ENCODE results near the gene ADGRB2.
A peak's percentile ranks its signal among the peaks of the same experiment; 100 is the strongest.

The ADGRB2 gene

DNA sequence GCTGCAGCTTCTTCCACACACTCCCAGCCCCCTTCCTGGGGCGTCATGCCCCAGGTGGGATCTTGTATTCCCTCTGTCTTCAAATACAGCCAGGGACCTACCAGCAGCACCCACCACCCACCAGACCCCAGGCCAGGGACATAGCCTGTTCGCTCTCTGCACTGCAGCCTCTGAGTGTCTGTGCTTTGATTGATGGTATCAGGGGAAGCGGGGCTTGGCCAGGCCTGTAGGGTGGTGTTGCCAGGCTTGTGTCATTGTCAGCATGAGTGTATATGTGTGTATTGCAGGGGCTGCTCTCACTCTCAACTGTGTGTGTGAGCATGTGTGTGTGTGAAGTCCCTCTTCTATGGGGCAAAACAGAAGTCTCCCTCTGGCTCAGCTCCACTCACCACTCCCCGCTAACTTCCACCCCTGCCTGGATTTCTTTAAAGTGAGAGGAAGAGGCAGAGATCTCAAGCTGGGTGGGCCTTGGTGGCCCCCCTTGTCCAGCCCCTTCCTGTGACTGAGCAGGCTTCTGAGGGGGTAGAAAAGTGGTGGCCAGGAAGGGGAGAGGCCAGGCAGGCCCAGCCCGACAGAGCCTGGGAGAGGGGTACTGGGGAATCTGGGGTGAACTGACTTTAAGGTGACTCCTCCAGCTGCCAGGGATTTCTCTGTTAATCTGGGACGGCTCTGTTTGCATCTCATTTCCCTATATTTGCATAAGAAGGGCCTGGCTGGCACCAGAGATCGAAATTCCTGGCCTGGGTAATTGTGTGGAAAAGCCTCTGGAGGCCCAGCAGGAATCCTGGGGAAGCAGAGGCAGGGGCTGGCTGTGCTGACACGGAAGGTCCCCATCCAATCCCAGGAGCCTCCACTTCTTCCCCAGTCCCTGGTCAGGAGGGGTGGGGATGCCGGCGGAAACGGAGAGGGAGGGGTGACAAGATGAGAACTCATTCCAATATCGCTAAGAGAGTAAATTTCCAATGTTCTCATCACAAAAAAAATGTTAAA lies 18.6 kb upstream of the ADGRB2 start:
- DNase-seq: no peak

DNA sequence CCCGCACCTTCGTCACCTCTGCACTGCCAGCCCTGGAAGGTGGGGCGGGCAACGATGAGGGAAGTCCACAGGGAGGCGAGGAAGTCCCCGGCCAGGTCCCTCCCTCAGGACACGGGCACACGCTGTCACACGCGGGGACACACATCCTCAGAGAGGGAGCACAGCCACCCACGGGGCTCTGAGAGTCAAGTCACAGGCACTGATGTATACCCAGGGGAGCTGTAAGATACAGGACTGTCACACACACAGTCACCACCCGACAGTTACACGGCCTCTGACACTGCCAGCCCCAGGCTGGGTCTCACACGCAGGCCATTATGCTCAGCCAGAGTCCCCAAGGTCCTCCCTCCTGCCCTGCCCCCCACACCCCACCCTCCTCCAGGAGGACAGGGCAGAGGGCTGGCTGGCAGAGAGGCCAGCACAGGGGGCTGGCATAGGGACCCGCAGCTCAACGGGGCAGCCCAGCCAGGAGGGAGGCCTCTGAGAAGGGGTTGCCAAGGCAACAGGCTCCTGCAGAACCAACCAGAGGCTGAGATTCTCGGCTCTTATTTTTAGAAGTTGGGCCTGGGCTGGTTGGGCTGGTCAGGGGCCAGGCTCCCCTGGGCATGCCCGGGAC lies 17.7 kb upstream of the ADGRB2 start:
- no peak for DNase-seq

DNA sequence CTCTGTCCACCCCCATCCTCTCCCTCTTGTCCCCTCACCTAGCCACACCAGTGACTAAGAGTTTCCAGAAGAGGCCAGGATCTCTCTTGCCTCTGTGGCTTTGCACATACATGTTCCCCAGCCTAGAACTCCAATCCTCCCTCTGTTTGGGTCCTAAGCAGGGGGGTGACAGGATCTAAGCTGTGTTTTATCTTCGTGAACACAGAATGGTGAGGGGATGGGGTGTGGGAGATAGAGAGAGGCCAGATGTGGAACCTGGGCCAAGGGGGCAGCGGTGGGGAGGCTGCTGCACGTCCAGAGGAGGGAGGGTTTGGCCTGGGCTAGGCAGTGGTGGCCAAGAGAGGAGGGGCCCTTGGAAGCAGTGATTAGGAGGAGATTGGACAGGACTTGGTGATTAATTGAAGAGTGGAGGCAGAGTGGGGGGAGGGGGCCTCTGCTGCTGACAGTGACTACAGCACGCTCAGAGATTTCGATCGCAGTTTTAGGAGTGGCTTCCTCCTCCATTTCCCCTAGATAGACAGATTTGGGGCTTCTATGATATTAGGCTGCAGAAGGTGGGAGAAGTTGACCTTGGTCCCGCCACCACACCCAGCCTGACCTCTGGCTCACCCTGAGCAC lies 17.1 kb upstream of the ADGRB2 start:
- no peak for DNase-seq

DNA sequence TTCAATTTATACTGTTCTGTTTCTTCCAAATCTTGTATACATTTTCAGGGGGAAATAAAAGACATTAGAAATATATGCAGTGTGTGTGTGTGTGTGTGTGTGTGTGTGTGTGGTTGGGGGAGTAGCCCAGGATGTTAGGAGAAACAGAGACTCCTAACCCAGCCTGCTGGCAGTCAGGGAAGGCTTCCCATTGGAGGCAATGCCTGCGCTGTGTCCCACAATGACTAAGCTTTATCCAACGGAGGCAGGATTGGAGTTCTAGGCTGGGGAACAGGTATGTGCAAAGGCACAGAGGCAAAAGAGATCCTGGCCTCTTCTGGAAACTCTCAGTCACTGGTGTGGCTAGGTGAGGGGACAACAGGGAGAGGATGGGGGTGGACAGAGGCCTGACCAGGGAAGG lies 16.5 kb upstream of the ADGRB2 start:
- no peak for DNase-seq

DNA sequence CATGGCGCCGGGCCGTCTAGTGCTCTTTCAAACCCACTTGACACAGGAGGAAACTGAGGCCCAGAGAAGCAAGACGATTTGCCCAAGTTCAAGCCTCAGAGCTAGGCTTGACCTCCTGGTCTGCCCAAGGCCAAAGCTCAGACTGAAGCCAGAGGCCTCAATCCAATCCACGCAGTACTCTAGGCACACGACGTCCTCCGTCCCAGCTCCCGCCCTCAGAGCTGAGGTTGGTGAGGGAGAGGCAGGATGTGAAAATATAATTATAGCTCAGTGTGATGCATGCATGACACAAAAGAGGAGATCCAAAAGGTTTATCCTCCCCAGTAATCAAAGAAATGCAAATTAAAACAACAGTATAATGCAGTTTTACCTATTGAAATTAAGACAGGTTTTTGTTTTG lies 15.5 kb upstream of the ADGRB2 start:
- DNase-seq: no peak

DNA sequence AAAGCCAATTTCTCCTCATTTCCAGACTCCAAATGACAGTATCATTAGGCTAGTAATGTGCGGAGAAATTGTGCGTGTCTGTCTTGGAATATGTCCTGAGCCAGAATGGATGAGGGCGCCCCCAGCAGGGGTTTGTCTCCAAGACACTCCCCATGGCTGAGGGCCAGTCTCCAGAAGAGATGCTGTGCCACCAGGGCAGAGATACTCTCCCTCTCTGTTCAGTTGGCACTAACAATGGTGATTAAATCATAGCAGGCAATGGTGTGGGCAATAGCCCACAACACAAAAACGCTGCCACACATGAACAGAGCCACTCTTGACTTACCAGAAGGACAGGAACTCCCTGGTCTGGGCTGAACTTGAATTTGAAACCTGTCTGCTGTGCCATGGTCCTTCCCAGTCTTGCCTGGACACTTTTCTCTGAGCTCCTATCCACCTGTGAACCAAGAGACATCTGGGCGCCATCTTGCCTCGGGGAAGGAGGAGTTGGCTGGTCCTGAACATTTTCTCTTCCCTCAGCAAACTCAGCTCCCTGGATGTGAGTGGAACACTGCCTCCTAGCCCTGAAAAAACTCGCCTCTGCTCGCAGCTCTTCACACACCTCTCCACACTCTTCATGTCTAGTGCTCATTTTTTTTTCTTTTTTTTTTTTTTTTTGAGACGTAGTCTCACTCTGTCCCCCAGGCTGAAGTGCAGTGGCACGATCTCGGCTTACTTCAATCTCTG lies 14.8 kb upstream of the ADGRB2 start:
- DNase-seq: no peak

DNA sequence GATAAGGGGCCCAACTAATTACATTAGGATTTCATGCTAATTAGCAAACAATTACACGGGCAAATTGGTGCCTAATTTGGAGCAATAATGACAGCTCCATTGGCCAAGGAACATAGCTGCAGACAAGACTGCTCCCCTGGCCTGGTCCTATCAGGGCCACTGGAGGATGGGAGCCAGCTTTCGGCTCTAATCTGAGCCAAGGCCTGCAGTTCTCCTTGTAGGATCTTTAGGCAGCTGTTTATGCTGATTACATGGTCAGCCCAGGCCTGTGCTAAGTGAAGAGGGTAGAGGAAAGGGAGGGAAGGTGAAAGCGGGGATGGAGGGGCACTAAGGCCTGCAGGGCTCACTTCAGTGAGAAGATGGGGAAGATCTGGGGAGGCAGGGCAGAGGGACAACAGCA lies 12.4 kb upstream of the ADGRB2 start:
- DNase-seq: no peak

DNA sequence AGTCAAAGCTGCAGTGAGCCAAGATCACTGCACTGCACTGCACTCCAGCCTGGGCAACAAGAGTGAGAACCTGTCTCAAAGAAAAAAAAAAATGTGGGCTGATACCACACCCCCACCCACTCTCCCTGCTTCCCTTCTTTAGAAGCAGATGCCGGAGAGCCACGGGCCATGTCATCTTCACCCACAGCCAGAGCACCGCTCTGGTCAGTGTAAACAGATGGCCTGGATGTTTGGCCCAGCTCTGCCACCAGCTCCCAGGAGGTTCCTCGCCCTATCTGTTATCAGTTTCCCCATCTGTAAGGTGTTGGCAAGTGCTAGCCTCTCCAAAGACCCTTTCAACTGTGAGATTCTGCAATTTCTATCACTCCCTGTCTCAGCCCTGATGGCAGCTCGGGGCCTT lies 11.9 kb upstream of the ADGRB2 start:
- DNase-seq: no peak

DNA sequence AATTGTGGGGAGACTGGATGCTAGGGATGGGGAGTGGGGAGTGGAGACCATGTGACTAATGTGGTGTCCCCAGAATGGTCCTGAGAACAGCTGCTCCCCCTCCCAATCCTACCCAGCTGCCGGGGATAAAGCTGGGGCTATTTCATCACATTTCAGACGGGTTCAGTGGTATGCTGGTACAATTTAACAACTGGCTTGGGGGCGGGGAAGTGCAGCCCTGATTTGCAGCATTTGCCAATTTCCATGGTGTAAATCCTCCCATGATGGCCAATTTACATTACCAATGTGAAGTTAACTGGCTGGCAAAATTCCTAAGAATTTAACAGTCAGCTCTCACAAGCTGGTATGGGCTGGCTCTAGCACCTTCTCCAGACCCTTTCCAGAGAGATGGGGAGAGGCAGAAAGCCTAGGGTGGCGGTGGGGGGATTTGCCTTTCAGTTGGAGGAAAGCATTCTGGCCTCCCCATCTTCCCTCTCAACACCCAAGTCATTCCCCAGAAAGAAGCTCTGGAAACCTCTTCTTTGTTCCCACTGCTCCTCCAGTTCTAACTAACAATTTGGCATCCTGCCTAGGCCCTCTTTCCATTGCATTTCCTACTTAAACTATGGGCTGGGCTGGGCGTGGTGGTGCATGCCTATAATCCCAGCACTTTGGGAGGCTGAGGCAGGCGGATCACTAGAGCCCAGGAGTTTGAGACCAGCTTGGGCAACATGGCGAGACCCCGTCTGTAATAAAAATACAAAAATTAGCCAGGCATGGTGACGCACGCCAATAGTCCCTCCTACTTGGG lies 11.3 kb upstream of the ADGRB2 start:
- DNase-seq: no peak

DNA sequence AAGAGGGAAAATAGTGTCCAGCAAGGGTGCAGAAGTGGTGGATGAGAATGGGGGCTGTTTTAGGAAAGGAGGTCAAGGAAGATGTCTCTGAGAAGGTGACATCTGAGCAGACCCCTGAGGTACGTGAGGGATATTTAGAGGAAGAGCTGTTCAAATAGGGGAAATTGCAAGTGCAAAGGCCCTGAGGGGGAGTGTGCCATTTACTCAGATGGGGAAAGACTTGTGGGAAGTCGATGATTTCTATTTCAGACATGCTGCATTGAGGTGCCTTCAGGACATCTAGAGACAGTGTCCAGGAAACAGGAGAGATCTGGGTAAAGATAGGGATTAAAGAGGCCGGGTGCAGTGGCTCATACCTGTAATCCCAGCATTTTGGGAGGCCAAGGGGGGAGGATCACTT lies 10.4 kb upstream of the ADGRB2 start:
- DNase-seq: no peak

DNA sequence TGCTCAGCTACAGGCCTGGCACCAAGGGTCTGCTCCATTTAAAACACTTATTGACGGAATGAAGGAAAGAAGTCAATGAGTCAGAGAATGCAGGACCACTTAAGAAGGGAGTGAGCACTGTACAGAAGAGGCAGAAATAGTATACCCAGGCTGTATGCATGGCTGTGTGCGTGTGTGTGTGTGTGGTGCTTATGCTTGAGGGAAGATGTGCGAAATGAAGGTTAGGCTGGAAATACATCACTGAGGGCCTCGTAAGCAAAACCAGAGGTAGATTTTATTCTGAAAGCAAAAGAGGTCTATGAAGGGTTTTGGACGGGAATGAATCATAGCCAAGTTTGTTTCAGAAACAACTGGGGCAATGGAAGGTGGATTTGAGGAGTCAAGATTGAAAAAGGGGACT lies 9.7 kb upstream of the ADGRB2 start:
- no peak for DNase-seq

DNA sequence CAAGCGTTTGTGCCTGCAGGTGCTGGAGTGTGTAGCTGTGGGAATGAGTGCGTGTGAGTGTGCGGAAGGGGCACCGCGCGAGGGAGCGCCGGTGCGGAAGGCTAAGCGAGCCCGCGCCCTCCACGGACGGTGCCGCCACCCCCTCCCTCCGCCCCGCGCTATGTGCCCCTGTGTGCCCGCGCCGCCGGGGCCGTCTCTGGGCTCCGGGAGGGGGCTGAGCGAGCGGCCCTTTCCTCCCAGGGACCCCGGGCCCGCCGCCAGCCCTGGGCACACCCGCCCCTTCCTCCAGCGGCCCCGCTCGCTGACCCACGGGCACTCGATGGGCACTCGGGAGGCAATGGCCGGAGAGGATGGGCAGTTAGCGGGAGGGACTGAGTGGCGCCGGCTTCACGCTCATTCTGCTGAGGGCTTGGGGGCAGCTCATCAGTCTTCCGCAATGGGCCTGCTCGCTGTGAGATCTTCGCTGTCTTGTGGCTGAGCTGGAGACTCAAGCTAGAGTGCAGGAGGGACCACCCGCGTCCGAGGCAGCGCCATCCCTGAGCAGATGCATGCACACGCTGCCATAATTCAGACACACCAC lies 8.6 kb upstream of the ADGRB2 start:
- no peak for DNase-seq

DNA sequence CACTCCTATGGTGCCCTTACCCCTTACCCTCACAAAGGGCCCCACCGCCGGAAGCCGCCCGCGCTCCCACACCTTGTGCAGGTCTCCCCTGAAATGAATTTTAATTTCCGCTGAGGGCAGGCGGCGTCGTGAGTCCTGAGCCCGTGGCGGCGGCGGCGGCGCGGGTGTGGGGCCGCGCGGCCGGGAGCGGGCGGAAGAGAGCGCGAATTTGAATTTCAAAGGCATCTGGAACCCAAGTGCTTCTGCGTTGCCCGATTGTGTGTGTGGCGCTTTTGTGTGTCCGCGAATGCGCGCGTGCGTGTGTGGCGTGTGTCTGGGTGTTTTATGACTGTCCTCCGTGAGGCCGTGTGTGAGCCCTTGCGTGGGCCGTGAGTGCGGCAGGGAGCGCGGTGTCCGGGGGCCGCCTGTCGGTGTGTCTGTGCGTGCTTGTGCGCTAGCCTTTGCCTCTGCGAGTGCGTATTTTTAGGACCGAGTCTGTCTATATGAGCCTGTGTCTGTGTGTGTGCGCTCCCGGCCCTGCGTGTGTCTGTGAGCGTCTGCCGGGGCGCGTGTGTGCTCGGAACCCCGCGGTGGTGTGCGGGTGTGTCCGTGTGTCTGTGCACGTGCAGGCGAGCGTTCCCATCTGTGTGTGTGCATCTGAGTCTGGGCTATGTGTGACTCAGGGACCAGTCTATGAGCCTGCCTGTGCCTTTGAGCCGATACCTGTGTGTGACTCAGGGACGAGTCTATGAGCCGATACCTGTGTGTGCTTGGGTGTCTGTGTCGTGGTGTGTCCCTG lies 7.9 kb upstream of the ADGRB2 start:
- DNase-seq: peak; percentile 56

DNA sequence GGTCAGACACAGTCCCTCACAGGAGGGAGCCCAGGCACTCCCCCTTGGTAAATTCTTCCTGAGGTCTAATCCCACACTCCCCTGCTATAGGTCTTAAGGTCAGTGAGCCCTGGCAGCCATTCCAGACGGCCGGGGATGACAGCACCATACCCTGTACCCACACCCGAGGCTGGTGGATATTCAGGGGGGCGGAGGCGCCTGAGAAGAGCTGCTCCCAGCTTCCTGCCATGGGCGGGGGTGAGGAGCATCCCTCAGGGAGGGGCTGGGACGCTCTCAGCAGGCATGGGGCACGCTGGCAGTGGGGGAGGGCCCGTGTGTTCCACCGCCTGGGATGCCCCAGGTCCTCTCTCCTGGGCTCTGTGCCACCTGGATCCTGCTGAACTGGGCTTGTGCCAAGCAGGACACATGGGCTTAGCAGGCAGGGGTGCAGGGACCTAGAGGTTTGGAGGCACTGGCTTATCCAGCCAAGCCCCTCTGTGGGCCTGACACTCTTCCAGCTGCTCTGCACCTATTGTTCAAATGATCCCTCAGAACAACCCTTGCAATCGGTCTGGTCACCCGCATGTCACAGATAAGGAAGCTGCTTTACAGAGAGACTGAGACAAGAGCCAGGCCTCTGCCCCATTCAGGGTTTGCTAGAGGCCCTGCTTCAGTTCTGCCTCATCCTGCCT lies 5.7 kb upstream of the ADGRB2 start:
- no peak for DNase-seq

DNA sequence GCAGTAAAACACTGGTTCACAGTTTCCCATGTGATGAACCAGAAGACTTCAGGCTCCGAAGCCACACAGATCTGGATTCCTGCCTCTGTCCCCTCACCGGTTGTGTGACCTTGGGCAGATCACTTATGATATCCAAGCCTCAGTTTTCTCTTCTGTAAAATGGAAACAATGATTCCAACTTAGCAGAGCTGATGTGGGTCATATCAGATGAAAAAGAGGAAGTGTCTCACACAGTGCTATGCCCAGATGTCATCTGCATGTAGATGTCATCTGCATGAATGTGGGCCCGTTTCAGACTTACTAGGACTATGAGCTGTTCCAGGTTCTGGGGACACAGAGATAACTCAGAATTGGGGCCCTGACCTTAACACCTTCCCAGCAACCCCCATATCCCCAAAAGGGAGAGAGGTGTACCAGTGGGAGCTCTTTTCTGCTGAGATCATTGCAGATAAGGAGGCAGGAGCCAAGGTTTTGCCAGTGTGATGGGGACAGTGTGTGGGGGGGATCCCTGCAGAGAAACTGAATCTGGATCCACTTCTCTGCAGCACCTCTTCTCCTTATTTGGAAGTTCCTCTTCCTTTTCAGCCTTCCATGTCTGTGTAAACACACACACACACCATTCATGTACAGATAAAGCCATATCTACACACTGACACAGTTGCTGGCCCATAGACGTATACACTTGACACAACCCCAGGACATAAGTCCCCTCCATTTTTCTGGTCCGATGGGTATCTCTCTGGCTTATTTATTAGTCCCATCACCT lies 5.0 kb upstream of the ADGRB2 start:
- DNase-seq: no peak

DNA sequence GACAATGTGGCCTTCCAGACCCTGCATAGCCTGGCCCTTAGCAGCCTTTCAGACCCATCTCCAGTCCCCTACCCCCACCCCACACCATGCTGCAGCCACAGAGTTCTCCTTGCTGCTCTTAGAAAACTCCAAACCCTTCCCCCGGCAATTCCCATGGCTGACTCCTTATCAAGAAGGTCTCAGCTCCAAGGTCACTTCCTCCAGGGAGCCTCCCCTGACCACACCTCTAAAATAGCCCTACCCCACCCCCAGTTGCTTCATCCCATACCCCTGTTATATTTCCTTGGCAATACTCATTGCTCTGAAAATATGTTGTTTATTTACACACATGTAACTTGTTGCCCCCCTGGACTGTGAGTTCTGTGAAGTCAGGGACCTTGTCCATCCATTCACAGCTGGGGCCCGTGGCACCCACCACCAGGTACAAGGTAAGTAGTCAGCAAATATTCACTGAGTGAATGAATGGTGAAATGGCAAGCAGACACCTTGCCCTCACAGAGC lies 4.3 kb upstream of the ADGRB2 start:
- no peak for DNase-seq

DNA sequence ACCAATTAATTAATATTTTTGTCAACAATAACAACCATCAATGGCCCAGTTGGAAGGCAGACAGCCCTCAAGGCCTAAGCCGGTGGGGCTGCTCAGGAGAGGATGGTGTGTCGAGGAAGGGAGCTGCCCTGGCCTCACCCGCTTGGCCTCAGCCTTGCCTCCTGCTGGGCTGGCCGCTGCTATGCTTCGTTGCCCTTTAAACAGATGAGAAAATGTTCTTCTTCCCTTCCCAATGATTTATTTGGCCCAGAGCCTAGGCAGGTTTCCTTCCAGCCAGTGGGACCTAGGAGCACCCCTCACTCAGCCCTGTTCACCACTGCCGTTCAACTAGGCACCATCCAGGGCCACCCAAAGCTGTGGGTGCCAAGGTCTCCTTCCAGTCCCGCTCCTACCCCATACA lies 3.1 kb upstream of the ADGRB2 start:
- no peak for DNase-seq

DNA sequence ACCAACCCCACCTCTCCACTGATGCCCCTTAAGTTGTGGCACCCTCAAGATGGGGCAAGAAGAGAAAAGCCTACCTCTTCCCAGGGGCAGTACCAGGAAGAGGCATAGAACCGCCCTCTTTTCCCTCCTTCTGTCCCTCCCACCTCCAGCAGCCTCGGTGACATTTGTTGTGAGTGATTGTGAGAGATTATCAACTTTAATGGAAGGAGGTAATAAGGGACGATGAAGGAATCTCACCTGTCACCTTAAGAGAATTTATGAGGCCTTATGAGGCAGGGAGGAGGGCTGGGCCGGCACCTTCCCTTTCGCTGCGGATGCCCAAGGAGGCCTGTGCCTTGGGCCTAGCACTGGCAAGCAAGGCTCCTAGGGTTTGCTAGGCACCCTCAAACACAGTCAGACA lies 1.4 kb upstream of the ADGRB2 start:
- no peak for DNase-seq

DNA sequence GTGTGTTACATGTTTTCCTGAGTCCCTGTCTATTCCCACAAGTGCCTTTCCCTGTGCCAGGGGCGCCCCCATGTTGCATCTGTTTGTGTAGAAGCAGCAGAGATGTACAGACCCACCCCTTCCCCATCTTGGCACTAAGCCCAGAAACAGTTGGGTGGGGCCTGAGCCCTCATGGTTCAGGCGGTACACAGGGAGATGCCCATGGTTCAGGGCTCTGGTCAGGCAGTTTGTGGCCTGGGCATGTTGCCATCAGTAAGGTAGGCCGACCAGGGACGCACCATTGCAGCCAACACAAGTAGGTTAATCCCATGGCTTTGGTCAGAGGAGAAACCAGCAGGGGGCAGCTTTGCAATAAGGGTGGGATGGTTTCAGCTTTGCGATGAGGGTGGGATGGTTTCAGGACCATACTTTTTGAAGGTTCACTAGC lies 914 bp upstream of the ADGRB2 start:
- peak; percentile 27 for DNase-seq
